HG02973 (cell line): ENCODE results near the gene NDUFS4.
"Not testable (repeated sequence)": the region's sequence is repeated elsewhere in the genome, so short reads cannot be mapped to it uniquely, and the experiment has no call there.

Experiments
- ATAC-seq: cut with Tn5 transposase; IDR thresholded peaks from one replicate; pipeline ENCODE4 v1.9.1; 2021; ENCODE audit warnings: moderate library complexity; ENCODE audit not compliant: unreplicated experiment

The NDUFS4 gene

DNA sequence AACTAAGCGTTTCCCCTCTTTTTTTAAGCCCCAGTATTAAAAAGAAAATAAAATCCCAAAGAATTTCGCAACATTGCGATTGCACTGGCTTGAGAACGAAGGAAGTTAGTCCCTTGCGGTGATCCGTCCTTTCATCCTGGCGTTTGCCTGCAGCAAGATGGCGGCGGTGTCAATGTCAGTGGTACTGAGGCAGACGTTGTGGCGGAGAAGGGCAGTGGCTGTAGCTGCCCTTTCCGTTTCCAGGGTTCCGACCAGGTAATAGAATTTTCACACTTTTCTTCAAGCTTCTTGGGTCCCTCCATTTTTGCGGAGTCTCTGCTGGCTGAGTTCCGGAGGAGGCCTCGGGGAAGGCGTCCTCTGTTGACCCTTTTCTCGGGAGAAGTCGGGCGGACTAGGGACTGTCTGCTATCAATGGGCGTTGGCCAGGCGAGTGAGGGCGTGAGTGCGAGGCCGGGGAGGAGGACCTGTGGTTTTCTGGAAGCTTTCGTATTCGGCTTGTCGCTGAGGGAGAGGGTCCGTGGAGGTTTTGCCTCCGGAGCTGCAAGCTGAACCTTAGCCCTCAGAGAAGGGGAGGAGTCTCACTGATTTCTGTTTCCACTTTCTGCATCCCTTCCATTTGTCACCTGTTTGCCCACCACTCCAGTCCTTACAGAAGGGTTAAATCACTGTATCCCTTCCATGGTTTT is at the start of gene NDUFS4:
Gene NDUFS4, plus strand, starts transcription at position 134 of the 686 bp plus-strand sequence. Its CDS starts 24 bp downstream, at position 158.
- peak; percentile 90 for ATAC-seq

DNA sequence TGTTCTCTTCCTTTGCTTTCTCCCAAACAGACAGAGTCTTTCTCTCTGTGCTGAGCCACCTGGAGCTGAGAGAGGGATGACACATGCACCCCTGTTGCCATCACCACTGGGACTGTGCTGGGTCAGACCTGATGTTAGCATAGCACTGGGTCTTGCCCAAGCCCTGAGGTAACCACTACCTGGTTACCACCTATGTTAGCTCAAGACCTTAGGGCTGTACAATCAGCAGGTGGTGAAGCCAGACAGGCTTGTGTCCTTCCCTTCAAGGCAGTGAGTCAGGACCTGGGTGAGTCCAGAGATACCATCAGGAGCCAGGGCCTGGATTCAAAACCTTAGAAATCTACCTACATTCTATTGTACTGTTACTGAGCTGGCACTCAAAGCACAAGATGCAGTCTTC is 47.9 kb upstream of the NDUFS4 start:
- no peak for ATAC-seq

DNA sequence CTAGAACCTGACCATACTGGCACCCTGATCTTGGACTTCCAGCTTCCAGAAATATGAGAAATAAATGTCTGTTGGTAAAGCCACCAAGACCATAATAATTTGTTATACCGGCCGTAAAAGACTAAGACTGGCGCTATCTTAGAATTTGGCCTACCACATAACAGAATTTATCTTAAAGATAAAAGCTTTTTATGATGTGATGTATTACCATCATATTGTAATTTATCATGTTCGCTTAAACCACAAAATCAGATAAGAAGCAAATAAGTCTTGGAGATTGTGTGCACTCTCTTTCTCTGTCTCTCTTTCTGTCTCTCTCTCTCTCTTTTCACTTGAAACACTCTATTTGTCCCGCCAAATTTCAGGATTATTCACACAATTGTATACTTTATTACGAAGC is 44.5 kb upstream of the NDUFS4 start:
- ATAC-seq, result no peak

DNA sequence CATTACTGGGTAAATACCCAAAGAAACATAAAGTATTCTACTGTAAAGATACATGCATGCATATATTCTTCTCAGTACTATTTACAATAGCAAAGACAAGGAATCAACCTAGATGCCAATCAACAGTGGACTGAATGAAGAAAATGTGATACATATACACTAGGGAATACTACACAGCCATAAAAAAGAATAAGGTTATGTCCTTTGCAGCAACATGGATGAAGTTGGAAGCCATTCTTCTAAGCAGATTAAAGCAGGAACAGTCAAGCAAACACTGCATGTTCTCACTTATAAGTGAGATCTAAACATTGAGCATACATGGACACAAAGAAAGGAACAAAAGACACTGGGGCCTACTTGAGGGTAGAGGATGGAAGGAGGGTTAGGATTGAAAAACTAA is 39.6 kb upstream of the NDUFS4 start:
- no peak for ATAC-seq

DNA sequence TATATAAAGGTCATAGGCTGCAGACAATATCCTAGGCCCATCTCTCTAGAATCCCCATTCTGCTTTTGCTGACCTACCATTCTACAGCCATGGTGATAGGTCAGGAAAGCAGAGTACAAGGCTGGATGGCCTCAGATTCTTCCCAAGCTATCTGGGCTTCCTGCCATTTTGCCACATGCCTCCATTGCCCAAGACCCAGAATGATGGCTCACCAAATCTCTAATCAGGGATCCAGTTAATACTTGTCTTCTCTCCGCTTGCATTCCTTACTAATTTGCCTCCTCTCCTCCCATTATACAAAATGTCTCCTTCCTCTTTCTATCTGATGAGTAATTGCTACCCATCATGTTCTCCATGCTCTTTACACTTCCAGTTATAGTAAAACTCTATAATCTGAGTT is 22.7 kb upstream of the NDUFS4 start:
- no peak for ATAC-seq

DNA sequence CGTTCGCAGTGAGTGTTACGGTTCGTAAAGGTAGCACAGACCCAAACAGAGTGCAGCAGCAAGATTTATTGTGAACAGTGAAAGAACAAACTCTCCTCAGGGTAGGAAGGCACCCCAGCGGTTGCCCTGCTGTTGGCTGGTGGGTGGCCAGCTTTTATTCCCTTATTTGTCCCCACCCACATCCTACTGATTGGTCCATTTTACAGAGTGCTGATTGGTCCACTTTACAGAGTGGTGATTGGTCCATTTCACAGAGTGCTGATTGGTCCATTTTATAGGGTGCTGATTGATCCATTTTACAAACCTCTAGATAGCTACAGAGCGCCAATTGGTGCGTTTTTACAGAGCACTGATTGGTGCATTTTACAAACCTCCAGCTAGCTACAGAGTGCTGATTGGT is 19.7 kb upstream of the NDUFS4 start:
- ATAC-seq, result not testable (repeated sequence)

DNA sequence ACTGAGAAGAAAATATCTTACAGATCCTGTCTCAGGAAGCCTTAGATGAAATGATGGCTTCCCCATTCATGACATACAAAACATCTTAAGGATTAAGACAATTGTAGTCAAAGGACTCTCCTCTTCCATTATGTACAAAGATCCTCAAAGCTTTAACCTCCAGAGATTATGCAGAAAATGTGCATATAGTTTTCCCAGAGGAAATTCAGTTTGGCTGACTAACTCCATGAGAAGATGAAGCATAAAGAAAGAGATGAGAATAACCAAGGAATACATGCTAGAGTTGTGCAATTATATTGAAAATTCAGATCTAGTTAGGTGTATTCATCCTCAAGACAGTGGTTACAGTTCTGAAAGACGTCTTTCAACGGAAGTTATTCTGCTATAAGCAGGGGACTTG is 18.6 kb upstream of the NDUFS4 start:
- ATAC-seq, result no peak

DNA sequence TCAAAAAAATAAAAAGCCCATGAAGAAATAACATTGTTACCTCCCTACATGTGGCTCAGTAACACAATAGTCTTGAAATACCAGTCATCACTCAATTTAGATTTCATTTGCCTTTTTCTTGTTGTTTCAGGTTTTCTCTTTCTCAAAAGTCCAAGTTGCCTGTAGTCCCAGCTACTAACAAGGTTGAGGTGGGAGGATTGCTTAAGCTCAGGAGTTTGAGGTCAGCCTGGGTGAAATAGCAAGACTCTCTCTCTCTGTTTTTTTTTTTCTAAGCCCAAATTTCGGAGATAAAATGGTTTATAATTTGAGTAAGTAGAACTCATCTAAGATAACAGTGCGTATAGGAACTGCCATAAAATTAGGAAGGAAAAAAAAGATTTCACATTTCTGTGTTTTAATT is 17.5 kb upstream of the NDUFS4 start:
- ATAC-seq, result no peak

DNA sequence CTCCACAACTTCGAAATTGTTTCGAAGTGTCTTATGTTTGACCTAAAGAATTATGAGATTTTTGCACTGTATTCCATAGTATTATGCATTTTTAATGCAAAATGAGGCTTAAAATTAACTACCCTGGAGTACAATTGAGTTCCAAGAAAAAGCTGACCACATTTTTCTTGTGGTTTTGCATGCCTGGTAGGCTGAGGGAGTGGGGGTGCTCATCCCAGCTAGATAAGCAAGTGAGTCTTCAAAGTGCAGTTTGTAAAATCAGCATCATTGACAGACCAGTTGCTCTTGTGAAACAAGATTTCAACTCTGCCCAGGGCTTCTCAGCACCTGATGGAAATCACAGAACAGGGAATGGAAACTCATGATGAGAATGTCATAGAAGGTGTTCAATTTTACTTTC is 17.0 kb upstream of the NDUFS4 start:
- ATAC-seq, result no peak

DNA sequence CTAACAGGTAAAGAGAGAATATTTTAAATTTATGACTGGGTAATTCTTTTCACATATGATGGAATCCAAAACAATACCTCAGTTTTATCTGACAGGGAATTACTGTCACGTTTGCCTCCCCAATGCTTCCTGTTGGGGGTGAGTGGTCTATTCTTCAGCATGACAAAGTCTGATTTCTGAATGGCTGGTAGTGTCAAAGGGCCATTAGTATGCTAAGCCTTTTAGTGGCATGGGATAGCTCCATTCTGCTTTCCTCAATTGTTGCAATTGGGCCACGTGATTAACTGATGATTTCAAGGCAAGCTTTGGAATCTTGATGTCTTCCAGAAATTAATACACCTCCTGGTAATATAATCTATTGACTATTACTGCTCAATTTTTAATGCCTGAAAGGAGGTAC is 14.7 kb upstream of the NDUFS4 start:
- ATAC-seq, result no peak

DNA sequence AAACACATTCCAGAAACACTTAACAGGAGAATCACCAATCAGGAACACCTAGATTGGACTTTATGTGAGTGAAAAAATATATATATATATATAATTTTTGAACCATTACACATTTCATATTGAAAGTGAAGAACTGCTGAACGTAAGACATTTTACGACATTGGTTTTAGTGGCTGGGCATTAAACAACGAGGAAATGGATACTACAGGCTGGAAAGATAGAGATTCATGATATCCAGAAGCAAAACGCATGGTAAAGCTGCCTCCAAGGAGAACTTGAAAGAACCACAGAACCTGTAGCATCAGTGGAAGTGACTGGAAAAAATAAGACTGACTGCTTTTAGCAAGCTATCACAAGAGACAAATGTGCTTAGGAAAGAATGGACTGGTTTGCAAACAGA is 13.2 kb upstream of the NDUFS4 start:
- no peak for ATAC-seq

DNA sequence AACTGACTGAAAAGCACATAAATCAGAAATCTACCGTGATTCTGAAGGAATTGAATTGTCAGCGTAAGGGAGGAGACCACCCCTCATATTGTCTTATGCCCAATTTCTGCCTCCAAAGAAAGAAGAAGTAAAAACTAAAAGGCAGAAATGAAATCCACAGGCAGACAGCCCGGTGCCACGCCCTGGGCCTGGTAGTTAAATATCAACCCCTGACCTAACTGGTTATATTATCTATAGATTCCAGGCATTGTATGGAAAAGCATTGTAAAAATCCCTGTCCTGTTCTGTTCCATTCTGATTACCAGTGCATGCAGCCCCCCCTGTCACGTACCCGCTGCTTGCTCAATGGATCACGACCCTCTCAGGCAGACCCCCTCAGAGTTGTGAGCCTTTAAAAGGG is 11.9 kb upstream of the NDUFS4 start:
- ATAC-seq, result not testable (repeated sequence)

DNA sequence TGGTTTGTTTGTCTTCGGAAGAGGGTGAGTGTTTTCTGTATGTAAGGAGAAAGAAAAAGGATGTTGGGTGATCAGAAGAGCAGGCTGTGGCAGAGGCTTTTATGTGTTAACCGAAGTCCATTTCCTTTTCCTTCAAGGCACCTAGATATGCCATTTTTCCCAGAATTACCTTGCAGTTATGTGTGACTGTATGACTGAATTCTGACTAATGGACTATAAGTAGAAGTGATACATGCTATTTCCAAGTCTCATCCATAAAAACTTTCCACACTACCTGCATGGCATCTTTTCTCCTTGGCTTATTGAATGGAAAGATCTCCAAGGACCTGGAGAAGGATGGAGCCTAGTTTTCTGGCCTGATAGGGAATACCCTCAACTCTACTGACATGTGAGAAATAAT is 10.6 kb upstream of the NDUFS4 start:
- ATAC-seq, result no peak

DNA sequence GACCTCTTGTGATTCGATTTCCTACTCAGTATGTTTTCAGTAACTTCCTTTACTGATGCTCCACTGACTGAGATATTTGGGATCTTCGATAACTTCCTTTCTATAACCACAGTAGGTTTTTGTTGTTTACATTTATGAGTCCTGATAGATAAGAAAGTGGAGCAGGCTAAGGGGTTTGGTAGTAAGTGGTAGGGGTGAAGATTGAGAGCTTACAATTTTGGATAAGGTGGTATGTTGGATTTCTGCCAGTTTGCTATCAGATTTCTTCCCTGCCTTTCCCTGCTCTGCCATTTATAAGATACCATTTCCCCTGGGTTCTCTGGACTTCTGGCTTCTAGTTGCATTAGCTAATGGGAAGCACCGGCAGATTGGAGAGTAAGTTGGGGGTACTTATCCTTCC is 7.9 kb upstream of the NDUFS4 start:
- ATAC-seq, result no peak

DNA sequence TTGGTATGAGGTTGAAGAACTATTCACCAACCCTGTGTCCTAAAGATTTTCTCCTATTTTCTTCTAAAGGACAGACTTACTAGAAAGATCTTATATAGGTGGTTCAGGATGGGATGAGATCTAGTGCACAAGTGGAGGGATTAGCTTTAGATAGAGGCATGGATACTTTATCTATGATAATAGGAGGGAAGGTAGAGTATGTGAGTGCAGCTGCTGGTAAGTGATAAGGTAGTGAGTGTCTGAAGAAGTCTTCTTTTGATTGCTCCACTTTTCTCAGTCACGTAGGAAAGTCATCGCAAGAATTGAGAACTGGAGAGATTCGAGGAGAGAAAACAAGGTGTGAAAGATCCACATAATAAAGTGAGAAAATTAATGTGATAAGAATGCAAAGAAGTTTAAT is 6.0 kb upstream of the NDUFS4 start:
- ATAC-seq, result no peak

DNA sequence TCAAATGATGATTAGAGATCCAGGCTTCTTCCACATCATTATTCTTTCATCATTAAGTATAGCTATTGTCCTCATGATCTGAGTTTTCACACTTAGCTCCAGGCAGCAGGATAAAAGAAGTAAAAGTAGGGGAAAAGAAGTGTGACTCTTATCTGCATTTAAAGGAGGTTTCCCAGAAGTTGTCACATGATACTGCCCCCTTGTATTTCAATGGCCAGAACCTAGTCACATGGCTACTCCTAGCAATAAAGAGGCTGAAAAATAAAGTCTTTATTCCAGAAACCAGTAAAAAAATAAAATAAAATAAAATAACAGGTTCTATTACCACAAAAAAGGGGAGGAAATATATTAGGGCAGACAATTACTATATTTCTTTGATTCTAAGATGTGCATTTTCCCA is 5.3 kb upstream of the NDUFS4 start:
- ATAC-seq, result no peak

DNA sequence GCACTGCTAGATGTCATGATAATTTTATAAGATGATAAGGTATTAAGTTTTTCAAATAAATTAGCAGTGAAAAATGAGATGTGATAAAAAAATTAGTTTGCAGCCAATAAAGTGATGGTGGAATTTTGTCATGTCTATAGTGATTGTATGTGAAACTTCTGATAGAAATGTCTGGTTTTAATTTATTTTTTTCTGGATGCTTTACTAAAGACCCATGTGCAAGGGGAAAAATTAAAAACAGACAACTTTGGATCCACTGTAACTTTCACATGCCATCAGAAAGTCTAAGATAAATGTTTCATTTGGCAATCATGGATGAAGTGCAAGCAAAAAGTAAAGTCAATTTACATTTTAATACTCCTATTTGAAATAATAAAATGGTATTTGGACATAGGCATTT is 4.4 kb upstream of the NDUFS4 start:
- no peak for ATAC-seq

DNA sequence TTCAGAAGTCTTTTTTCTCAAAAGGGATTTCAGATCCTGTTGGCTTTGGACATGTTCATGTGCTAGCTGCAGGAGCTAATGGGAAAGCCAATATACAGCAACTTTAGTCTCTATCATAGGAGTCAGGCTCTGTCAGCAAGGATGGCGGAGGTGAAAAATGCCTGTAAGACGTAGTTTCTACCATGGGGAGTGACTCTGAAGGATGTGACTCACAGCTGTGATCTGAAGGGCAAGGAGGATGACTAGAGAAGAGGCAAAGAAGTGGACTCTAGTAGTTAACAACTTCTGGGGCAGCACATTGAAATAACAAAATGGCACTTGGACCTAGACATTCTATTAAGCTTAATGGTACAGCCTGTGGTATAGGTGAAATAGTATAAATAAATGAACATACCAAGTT is 3.1 kb upstream of the NDUFS4 start:
- no peak for ATAC-seq

DNA sequence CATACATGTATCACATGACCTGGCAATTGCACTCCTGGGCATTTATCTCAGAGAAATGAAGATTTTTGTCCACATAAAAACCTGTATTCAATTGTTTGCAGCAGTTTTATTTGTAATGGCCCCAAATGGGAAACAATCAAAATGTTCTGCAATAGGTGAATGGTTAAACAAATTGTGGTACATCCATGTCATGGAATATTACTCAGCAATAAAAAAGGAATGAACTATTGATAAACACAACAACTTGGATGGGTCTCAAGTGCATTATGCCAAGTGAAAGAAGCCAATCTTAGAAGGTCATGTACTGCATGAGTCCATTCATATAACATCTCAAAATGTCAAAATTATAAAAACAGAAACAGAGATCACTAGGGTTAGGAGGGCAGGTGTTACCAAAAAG is 1.5 kb upstream of the NDUFS4 start:
- ATAC-seq, result no peak

DNA sequence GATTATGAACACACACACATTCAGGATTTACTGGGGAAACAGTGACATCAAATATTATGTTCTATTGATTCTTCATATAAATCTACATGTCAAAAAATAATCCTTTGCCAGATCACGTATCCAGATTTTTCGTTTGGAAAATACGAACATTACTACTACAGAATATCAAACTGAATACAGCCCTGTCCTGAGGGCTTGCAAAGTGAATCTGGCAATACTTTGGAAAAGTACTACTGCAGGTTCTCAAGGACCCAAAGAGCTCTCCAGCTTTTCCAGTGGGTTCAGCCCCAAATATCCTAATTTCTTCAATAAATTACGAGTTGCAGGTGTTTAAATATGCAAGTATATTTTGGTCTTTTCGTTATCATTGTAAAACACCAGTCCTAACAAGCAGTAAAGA is 411 bp upstream of the NDUFS4 start:
- no peak for ATAC-seq

DNA sequence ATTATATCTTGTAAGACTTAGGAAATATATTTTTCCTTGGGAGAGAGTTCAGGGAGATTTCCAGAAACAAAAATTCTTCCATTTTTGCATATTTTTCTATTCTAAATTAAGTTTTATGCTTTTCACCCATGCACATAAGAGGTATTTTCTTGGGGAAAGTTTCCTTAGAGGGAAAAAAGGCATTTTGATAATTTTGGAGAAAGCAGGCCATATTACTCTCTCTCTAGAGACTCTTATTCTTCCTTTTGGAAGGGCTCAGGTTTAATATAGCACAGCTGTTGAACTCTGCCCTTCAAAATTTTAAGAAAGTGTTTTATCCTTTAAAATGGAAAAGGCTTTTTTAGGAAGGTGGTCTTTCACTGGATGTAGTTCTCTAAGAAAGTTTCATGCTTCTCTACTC is 8.0 kb downstream of the NDUFS4 start:
- no peak for ATAC-seq

DNA sequence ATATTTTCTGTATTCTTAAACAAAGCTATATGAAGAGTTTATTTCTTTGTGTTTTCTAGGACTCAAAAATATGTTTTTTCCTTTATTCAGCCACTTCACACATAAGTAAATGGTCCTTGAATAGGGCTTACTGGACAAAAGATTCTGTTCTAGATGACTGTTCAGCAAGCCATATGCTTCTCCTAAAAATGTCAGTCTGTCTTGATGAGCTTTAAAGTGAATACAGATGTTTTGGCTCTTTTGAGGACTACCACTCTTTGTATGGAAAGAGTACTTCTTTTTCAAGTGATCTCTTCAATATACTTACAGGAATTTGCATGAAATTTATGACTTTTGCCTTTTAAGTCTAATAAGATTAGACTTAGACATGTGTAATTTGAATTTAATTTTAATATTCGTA is 8.4 kb downstream of the NDUFS4 start:
- no peak for ATAC-seq

DNA sequence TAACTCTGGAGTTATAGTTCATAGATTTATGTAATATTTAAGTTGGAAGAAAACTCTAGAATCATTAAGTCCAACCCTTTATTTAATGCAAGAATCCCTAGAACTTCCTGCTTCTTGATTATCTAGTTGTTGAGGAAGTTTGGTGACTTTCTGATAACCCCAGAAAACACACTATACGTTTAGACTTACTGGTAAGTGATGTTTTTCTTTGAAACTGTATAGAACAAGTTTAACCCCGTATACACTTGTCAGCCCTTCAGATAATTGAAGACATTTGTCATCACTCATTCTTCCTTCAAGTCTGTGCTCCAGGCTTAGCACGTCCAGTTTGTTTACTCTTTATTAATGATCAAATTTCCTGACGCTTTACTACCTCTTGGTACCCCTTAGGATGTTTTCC is 9.0 kb downstream of the NDUFS4 start:
- no peak for ATAC-seq

DNA sequence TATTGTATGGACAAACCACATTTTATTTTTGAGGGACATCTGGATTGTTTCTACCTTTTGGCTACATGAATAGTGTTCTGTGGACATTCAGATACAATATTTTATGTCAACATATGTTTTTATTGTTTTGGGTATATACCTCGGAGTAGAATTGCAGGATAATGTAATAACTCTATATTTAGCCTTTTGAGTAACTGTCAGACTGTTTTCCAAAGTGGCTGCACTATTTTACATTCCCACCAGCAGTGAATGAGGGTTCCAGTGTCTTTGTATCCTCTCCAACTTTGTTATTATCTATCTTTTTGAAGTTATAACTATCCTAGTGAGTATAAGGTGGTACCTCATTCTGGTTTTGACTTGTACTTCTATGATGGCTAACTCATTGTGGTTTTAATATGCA is 11.0 kb downstream of the NDUFS4 start:
- no peak for ATAC-seq
